NB4 (cell line): ENCODE measurements around the gene SVIL.

ENCODE experiments used
- DNase-seq: peaks from one replicate; pipeline ENCODE4 v3.0.0; 2010; ENCODE audit warnings: low read depth
- H3K4me3 ChIP-seq: one replicate; pipeline ENCODE4 v1.5.1; 2011; ENCODE audit warnings: mild to moderate bottlenecking, low read depth, low read length, moderate library complexity
- MYC ChIP-seq: IDR thresholded peaks from 2 replicates; pipeline ENCODE4 v1.6.1; 2011; ENCODE audit warnings: low read depth, low read length
- POLR2A ChIP-seq: IDR thresholded peaks from 2 replicates; pipeline ENCODE4 v1.6.1; 2011; ENCODE audit warnings: mild to moderate bottlenecking; ENCODE audit not compliant: insufficient read length; ENCODE audit errors: extremely low read depth
- TF ChIP-seq, protein P1 (sequence below): IDR thresholded peaks from one replicate; pipeline ENCODE4 v1.5.1; 2012; ENCODE audit warnings: low read depth, low read length
- TF ChIP-seq, protein P2 (sequence below): IDR thresholded peaks from 2 replicates; pipeline ENCODE4 v1.6.1; 2011; ENCODE audit warnings: low read depth, low read length

Gene SVIL

DNA sequence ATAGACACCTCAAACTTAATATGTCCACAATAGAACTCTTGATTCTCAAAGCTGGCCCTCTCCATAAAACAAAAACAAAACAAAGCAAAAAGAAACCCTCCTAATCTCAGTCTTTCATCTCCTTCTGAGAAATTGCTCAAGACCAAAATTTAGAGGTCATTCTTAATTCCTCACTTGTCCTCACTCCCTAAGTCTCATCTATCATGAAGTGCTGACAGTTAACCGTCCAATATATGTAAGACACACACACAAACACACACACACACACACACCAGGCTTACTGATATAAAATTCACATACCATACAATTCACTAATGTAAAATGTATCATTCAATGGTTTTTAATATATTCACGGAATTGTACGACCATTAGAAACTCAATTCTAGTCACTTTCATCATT lies 17.0 kb upstream of the SVIL start:
- DNase-seq: no peak
- TF ChIP-seq POLR2A (no peak), MYC (no peak)
- TF ChIP-seq, protein P1, sequence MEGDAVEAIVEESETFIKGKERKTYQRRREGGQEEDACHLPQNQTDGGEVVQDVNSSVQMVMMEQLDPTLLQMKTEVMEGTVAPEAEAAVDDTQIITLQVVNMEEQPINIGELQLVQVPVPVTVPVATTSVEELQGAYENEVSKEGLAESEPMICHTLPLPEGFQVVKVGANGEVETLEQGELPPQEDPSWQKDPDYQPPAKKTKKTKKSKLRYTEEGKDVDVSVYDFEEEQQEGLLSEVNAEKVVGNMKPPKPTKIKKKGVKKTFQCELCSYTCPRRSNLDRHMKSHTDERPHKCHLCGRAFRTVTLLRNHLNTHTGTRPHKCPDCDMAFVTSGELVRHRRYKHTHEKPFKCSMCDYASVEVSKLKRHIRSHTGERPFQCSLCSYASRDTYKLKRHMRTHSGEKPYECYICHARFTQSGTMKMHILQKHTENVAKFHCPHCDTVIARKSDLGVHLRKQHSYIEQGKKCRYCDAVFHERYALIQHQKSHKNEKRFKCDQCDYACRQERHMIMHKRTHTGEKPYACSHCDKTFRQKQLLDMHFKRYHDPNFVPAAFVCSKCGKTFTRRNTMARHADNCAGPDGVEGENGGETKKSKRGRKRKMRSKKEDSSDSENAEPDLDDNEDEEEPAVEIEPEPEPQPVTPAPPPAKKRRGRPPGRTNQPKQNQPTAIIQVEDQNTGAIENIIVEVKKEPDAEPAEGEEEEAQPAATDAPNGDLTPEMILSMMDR: no peak
- TF ChIP-seq, protein P2, sequence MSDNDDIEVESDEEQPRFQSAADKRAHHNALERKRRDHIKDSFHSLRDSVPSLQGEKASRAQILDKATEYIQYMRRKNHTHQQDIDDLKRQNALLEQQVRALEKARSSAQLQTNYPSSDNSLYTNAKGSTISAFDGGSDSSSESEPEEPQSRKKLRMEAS: no peak

DNA sequence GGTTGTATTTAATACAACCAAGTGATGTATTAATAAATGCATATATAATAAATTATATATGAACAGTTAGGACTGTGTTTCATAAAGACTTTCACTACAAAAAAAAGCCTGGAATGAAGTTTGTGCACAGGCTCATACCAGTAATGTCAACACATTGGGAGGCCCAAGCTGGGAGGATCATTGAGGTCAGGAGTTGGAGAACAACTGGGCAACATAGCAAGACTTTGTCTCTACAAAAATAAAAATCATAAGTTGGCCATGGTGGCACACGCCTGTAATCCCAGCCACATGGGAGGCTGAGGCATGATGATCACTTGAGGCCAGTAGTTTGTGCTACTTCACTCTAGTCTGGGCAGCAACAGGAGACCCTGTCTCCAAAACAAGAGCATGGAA lies 15.8 kb upstream of the SVIL start:
- TF ChIP-seq MYC: no peak
- TF ChIP-seq, protein P2: no peak
- TF ChIP-seq POLR2A: no peak
- TF ChIP-seq, protein P1: no peak
- no peak for DNase-seq
- H3K4me3 ChIP-seq: no peak overlapping the region

More for the DNA sequence above, 17.0 kb upstream of the SVIL start:
- no peak overlapping the region for H3K4me3 ChIP-seq

DNA sequence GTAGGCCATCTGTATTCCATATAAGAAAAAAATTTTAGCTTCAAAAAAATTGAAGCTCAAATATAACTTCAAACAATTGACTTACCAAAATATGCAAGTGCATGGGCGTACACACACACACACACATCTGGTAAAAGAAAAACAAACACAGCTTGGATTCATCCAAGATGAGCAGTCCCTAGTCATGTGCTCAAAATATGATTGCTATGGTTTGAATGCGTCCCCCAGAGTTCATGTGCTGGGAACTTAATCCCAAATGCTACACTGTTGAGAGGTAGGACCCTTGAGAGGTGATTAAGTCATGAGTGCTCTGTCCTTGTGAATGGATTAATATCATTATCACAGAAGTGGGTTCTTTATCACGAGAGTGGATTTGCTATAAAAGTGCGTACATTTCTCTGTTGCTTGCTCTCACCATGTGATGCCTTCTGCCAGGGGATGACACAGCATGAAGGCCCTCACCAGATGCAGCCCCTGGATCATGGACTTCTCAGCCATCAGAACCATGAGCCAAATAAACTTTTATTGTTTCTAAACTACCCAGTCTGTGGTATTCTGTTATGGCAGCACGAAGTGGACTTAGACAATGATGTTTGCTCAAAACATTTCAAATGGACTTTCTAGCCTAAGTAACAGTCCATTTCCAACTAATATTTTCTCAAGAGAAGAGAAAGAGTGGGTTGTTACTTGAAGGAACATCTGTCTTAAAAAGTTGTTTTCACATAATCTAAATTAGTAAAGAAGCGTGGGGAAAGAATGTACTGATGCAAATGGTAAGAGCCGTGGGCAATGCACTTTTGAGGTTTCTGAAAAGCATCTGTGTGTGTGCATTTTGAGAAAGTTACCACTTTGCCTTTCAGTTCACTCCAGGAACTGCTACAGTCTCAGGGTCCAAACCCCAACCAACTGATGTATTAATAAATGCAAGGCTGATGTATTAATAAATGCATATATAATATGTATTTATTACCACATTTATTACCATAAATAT lies 15.1 kb upstream of the SVIL start:
- no peak for TF ChIP-seq MYC
- TF ChIP-seq, protein P1: no peak
- TF ChIP-seq, protein P2: no peak
- no peak for TF ChIP-seq POLR2A
- no peak for DNase-seq
- no peak overlapping the region for H3K4me3 ChIP-seq

GRCh38 chr10:29648983-29649268 lies 14.2 kb upstream of the SVIL start:
- DNase-seq: no peak
- TF ChIP-seq, protein P2: no peak
- H3K4me3 ChIP-seq: no peak overlapping the region

DNA sequence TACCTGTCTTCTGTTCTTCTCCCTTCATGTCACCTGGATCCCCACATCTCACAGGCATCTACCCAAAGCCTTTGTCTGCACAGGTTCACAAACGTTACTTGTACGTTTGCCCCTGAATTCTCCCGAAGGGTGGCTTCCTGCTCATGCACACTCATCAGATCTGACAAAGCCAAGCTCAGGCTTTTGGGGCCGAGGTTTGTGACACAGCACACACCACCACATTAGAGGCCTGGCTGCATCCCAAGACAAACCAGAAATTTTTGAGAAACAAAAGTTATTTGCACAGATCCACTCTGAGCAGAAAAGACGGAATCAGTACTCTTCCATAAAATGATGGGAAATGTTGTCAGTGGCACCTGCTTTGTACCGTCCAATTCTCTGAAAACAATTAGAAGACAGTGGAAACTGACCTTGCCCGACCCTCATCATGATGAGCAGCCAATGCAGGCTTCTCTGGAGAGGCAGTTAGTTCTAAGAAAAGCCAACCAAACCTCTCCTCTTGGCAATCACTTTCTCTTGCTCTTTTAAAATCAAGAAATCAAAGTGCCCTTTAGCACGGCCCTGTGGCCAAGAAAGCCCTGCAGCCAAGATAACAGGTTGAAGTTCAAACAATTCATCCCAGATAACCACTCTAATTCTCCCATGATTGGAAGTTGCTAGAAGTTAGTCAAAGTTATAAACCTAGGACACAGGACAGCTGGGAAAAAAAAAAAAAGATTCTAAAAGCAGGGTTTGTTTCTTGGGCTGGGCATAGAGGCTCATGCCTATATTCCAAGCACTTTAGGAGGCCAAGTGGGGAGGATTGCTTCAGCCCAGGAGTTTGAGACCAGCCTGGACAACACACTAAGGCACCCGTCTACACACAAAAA lies 13.6 kb upstream of the SVIL start:
- DNase-seq: no peak
- H3K4me3 ChIP-seq: no peak overlapping the region
- TF ChIP-seq, protein P2: no peak
- TF ChIP-seq MYC (no peak), POLR2A (no peak)
- TF ChIP-seq, protein P1: no peak
